LNCAP (cell line): ENCODE results near the gene KCNQ2.

ENCODE experiments used
- CTCF ChIP-seq: fragments of 450-650 bp; IDR thresholded peaks from 2 replicates; pipeline ENCODE4 v1.5.1; 2017; ENCODE audit warnings: mild to moderate bottlenecking

Gene KCNQ2

GRCh38 chr20:63469019-63469712 lies 3.3 kb downstream of the KCNQ2 start:
- TF ChIP-seq CTCF = no peak

DNA sequence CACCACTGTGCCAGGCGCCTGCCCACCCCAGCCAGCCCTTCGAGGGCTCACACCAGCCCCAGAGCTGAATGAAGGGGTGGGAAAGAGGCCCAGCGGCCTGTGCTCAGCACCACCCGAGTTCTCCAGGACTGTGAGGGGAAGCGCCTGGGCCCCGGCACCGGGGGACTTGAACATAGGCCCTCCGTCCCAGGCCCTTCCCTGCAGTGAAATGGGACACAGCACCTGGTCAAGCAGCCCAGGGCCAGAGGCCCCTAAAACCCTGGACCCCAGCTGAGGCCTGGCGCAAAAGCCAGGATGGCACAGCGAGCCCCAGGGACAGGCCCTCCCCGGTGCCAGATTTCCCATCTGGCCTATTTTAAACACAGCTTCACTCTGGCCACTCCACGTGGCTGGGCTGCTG lies 4.0 kb downstream of the KCNQ2 start:
- TF ChIP-seq CTCF = no peak

- no peak for TF ChIP-seq CTCF
Measured at GRCh38 chr20:63467294-63468083, 5.0 kb downstream of the KCNQ2 start.

- TF ChIP-seq CTCF = no peak
Measured at GRCh38 chr20:63466861-63467260, 5.6 kb downstream of the KCNQ2 start.

DNA sequence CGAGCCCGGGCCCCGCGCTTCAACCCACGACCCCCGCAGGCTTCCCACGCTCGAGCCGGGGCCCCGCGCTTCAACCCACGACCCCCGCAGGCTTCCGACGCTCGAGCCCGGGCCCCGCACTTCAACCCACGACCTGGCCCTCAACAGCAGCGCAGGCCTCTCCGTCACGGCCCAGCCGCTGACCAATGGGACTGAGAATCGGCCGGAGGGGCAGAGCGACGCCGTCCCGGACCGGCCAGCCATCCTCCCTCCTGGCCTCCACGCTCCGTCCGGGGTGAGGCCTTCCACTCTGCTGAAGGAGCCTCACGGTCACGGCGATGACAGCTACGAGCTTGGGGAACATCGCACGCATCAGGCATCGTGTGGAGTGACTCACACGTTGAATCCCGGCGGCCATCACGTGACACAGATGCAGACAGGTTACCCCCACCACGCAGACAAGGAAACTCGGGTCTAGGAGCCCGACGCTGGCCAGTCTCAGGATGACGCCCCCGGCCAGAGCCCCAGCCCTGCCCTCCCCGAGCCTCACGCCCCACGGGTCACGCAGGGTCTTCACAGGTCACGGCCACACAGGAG lies 6.1 kb downstream of the KCNQ2 start:
- TF ChIP-seq CTCF = no peak

DNA sequence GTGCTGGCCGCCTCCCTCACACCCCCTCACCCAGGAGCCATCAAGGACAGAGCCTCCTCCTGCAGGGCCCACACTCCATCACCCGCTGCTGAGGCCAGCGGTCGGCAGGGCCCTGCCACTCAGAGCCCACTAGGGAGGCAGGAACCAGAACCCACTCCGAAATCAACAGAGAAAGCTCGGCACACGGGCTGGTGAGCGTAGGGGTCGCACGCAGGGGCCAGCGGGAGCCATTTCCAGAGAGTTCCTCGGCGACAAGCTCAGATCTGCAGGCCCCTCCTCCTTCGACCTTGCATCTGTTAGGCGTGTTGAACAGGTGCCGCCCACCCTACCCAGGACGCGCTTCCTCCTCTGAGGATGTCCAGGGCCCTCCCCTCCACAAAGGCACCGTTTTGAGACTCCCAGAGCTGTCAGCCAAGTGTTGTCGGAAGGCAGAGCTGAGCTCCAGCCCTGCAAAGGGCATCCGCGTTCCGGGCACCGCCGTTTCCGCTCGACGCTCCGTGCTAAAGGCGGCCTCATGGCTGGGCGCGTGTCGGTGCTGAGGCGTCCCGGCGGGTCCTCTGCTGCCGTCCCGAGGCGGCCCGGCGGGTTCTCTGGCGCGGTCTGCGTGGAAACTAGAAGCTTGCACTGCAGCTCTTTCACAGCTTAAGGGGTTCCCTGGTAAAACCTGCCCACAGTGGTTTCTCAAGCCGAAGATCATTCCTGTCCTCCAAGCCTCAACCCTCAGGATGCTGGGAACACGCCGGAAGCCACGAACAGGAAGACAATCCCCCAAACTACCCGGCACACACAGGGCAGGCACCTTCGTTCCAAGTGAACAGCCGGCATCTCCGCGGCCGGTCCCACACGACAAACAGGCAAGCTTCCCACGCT lies 6.8 kb downstream of the KCNQ2 start:
- TF ChIP-seq CTCF = no peak

DNA sequence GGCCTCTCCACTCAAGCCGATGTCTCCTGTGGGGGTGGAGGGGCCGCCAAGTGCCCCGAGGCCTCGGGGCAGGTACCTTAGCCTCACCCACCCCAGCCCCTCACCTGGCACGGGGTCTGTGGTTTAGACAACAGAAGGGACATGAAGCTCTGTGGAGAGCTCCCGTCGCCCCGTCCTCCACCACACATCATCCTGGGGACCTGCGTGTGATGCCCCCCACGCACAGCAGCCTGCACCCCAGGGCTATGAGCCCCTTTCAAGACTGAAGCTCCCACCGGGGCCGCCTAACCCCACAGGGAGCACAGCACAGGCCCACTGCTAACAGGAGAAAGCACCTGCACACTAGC lies 8.2 kb downstream of the KCNQ2 start:
- no peak for TF ChIP-seq CTCF
